ENCODE data around the gene PTPRC.

DNA sequence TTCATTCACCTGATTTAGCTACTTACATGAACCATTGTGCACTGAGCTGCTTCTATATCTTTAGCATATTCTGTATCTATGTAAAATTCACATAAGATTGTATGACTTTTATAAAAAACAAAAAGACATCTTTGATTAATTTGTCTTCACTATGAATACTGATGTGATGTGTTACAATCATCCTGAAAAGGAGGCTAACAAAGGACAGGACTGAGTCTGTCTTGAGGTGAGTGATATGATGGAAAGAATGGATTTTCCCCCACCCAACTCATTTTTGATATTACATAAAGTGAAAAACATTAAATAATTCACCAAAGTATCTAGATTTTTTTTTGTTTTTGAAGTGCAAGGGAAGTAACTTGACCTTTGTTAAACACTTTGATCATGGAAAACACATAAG lies 9.8 kb downstream of the PTPRC start:
- TF ChIP-seq CTCF (conservative IDR thresholded peaks at IDR 0.05) (no peak), ZFX (IDR thresholded peaks at IDR 0.05) (no peak)
